SK-N-SH (cell line): ENCODE measurements around the gene APEH. TPM values are rescaled to one million over a fixed set of nuclear protein-coding genes. Genes with fewer than 3 reads are reported as not detected.

Experiments
- CTCF ChIA-PET: fragments of 300-600, 350-600 bp; formaldehyde crosslinking; extraction: SDS; loops from one replicate; lab custom pipeline; 2021; lab: Yijun Ruan, JAX
- POLR2A ChIA-PET: fragments of 350-600 bp; sonication (Branson Sonifier 250); formaldehyde crosslinking; extraction: SDS; loops from one replicate; lab custom pipeline; 2020; ENCODE audit warnings: antibody characterized with exemption, inconsistent platforms; lab: Yijun Ruan, JAX
- DNase-seq: peaks from one replicate; pipeline ENCODE4 v3.0.0; 2012
- H2AFZ ChIP-seq: fragments of 200-600 bp; sonication (generic); 2 replicates; pipeline ENCODE4 v1.8.1; 2016; ENCODE audit warnings: antibody characterized with exemption, mild to moderate bottlenecking, low read depth
- H3F3A ChIP-seq: fragments of 200-600 bp; sonication (generic); replicated peaks from 2 replicates; pipeline ENCODE3; 2016; ENCODE audit warnings: antibody characterized with exemption, mild to moderate bottlenecking; ENCODE audit not compliant: insufficient read depth
- H3K27ac ChIP-seq, 2 experiments: fragments of 200-500 bp in 1 of 2; fragments of 200-600 bp in 1 of 2; sonication (Bioruptor generic) in 1 of 2; sonication (generic), shearing (Covaris generic) in 1 of 2; 2 replicates each; pipeline versions ENCODE4 v1.5.1 to v1.6.1; 2014 to 2016; ENCODE audit warnings: low read depth in 2 of 2, inconsistent platforms in 1 of 2, low read length in 1 of 2, mild to moderate bottlenecking in 1 of 2, mixed read lengths in 1 of 2
- H3K27me3 ChIP-seq: fragments of 200-600 bp; sonication (generic), shearing (Covaris generic); 2 replicates; pipeline ENCODE4 v1.6.1; 2016; ENCODE audit warnings: mixed run types; ENCODE audit not compliant: insufficient read depth
- H3K36me3 ChIP-seq, 2 experiments: fragments of 200-500 bp in 1 of 2; fragments of 200-600 bp in 1 of 2; sonication (Bioruptor generic) in 1 of 2; sonication (generic) in 1 of 2; replicated peaks in 1 of 2; 2 replicates each; pipeline versions ENCODE3 to v1.5.1; 2014 to 2016; ENCODE audit warnings: low read length in 1 of 2, mild to moderate bottlenecking in 1 of 2; ENCODE audit not compliant: insufficient read depth in 2 of 2, control insufficient read depth in 1 of 2
- H3K4me1 ChIP-seq, 2 experiments: fragments of 200-500 bp in 1 of 2; fragments of 200-600 bp in 1 of 2; sonication (Bioruptor generic) in 1 of 2; sonication (generic), shearing (Covaris generic) in 1 of 2; 2 replicates each; pipeline versions ENCODE4 v1.5.1 to v1.6.1; 2014 to 2016; ENCODE audit warnings: low read depth in 1 of 2, low read length in 1 of 2, mixed run types in 1 of 2; ENCODE audit not compliant: insufficient read depth in 2 of 2, control insufficient read depth in 1 of 2
- H3K4me2 ChIP-seq: fragments of 200-600 bp; sonication (generic), shearing (Covaris generic); 2 replicates; pipeline ENCODE4 v1.6.1; 2017; ENCODE audit warnings: mixed run types
- H3K4me3 ChIP-seq, 2 experiments: fragments of 200-500 bp in 1 of 2; fragments of 200-600 bp in 1 of 2; sonication (Bioruptor generic) in 1 of 2; sonication (generic), shearing (Covaris generic) in 1 of 2; 2 replicates each; pipeline versions ENCODE4 v1.5.1 to v1.8.1; 2014 to 2016; ENCODE audit warnings: low read depth in 2 of 2, inconsistent platforms in 1 of 2, low read length in 1 of 2, mild to moderate bottlenecking in 1 of 2, mixed read lengths in 1 of 2, moderate library complexity in 1 of 2
- H3K79me2 ChIP-seq: fragments of 200-600 bp; sonication (generic); 2 replicates; pipeline ENCODE4 v1.8.1; 2017; ENCODE audit warnings: mild to moderate bottlenecking; ENCODE audit not compliant: insufficient read depth
- H3K9ac ChIP-seq: fragments of 200-600 bp; sonication (generic); 2 replicates; pipeline ENCODE4 v1.6.1; 2017; ENCODE audit warnings: mixed run types
- H3K9me2 ChIP-seq: fragments of 200-600 bp; sonication (generic); 2 replicates; pipeline ENCODE4 v1.6.1; 2017; ENCODE audit warnings: mixed run types
- H3K9me3 ChIP-seq: fragments of 200-600 bp; sonication (generic); 2 replicates; pipeline ENCODE4 v1.6.1; 2017; ENCODE audit warnings: mixed run types, mild to moderate bottlenecking, moderate library complexity
- H4K20me1 ChIP-seq: fragments of 200-600 bp; sonication (generic); 2 replicates; pipeline ENCODE4 v1.6.1; 2017; ENCODE audit warnings: mild to moderate bottlenecking, mixed run types; ENCODE audit not compliant: insufficient read depth
- CHD2 ChIP-seq: fragments of 150-350 bp; IDR thresholded peaks from 2 replicates; pipeline ENCODE4 v1.6.1; 2018; ENCODE audit warnings: low read length; ENCODE audit not compliant: partially characterized antibody
- CTCF ChIP-seq: fragments of 200-600 bp; sonication (generic); IDR thresholded peaks from 2 replicates; pipeline ENCODE4 v1.6.1; 2017; ENCODE audit warnings: antibody characterized with exemption, mild to moderate bottlenecking, moderate library complexity
- ELF1 ChIP-seq: IDR thresholded peaks from 2 replicates; pipeline ENCODE4 v1.4.0; 2012
- EZH2phosphoT487 ChIP-seq: fragments of 200-600 bp; sonication (generic); IDR thresholded peaks from 2 replicates; pipeline ENCODE4 v1.6.1; 2017; ENCODE audit warnings: low read depth, mixed run types, mild to moderate bottlenecking, antibody characterized with exemption, moderate library complexity, borderline replicate concordance
- FOSL2 ChIP-seq: IDR thresholded peaks from 2 replicates; pipeline ENCODE4 v1.4.0; 2012; ENCODE audit warnings: low read depth, mild to moderate bottlenecking, moderate library complexity, borderline replicate concordance
- FOXM1 ChIP-seq: IDR thresholded peaks from 2 replicates; pipeline ENCODE4 v1.4.0; 2012; ENCODE audit warnings: low read depth, mild to moderate bottlenecking
- GABPA ChIP-seq: IDR thresholded peaks from 2 replicates; pipeline ENCODE4 v1.4.0; 2012; ENCODE audit warnings: low read depth, mild to moderate bottlenecking
- GATA2 ChIP-seq: sonication (generic); formaldehyde crosslinking; IDR thresholded peaks from 2 replicates; pipeline ENCODE4 v1.5.0; 2020; ENCODE audit warnings: mild to moderate bottlenecking, missing genetic modification reagents
- JUND ChIP-seq: IDR thresholded peaks from 2 replicates; pipeline ENCODE4 v1.4.0; 2012
- MAX ChIP-seq: IDR thresholded peaks from 2 replicates; pipeline ENCODE4 v1.4.0; 2012; ENCODE audit warnings: low read depth
- MXI1 ChIP-seq: IDR thresholded peaks from 2 replicates; pipeline ENCODE4 v1.6.1; 2012; ENCODE audit warnings: mild to moderate bottlenecking, low read depth, low read length, improper control_type of control experiment
- NRF1 ChIP-seq: IDR thresholded peaks from 2 replicates; pipeline ENCODE4 v1.6.1; 2012; ENCODE audit warnings: low read depth, mild to moderate bottlenecking, low read length
- PBX3 ChIP-seq: IDR thresholded peaks from 2 replicates; pipeline ENCODE4; 2012
- POLR2AphosphoS5 ChIP-seq: IDR thresholded peaks from 2 replicates; pipeline ENCODE4 v1.6.1; 2012; ENCODE audit warnings: low read depth, low read length
- RAD21 ChIP-seq: IDR thresholded peaks from 2 replicates; pipeline ENCODE4 v1.6.1; 2012; ENCODE audit warnings: mild to moderate bottlenecking, low read length
- REST ChIP-seq: IDR thresholded peaks from 2 replicates; pipeline ENCODE4 v1.6.1; 2012; ENCODE audit warnings: mild to moderate bottlenecking, low read depth, low read length, moderate library complexity
- SIN3A ChIP-seq: IDR thresholded peaks from 2 replicates; pipeline ENCODE4 v1.6.1; 2012; ENCODE audit warnings: low read depth, mild to moderate bottlenecking, low read length, moderate library complexity, borderline replicate concordance
- SMC3 ChIP-seq: IDR thresholded peaks from 2 replicates; pipeline ENCODE4 v1.6.1; 2012; ENCODE audit warnings: low read depth, low read length, improper control_type of control experiment
- TAF1 ChIP-seq: IDR thresholded peaks from 2 replicates; pipeline ENCODE4 v1.6.1; 2012; ENCODE audit warnings: low read depth, mild to moderate bottlenecking, low read length, moderate library complexity, borderline replicate concordance
- WGBS: methylation state at CpG from one replicate; pipeline ENCODE4 v1.1.6; 2017; ENCODE audit warnings: low lambda C conversion rate; 5-methylcytosine and 5-hydroxymethylcytosine counted together
- polyA plus RNA-seq, 3 experiments: library from polyadenylated mRNA; depleted of rRNA; stranded (reverse); fragments of >200 nt; gene quantifications; 2 replicates each; pipeline ENCODE4 v1.2.3, GENCODE V29; 2012

APEH gene
- 112 and 122 TPM in 2 replicates for polyA plus RNA-seq (2012; rRNA removed)
- 61.5 and 82.7 TPM in 2 replicates for polyA plus RNA-seq (2012; cell fraction: cytosol; rRNA removed)
- polyA plus RNA-seq (2012; cell fraction: nucleus; rRNA removed): 196 and 200 TPM in 2 replicates

GRCh38 chr3:49673715-49674496 is at the start of gene APEH:
APEH (plus strand) TSS chr3:49674351; CDS start chr3:49674402, 51 bp downstream.
- CTCF ChIA-PET: interaction anchor here (0.7 to 6.6 kb wide), 4 partner anchors 119 to 147 kb away, joined by 3 to 299 read pairs (median 28); partner anchors contain the start of gene BSN
- H4K20me1 ChIP-seq: no peaks in the 10 kb centered on the region
- under 1% methylated on average over 41 of the region's 71 CpGs for WGBS
- TF ChIP-seq RAD21: no peak
- TF ChIP-seq FOSL2: no peak
- no peak; the same call in 1 of the 2 replicates for TF ChIP-seq REST
- no peak for TF ChIP-seq NRF1
- TF ChIP-seq ELF1: peak; percentile 69
- no peak for TF ChIP-seq FOXM1
- TF ChIP-seq GABPA: peak; percentile 75
- peak; percentile 5; the same call in 1 of the 2 replicates for TF ChIP-seq SMC3
- peak; percentile 61 for TF ChIP-seq POLR2AphosphoS5
- no peak; the same call in 1 of the 2 replicates for TF ChIP-seq CTCF
- no peak; the same call in none of the 2 replicates for TF ChIP-seq MAX
- TF ChIP-seq SIN3A: peak; percentile 24; the same call in 1 of the 2 replicates
- peak; percentile 9; the same call in 1 of the 2 replicates for TF ChIP-seq TAF1
- TF ChIP-seq JUND: no peak
- TF ChIP-seq EZH2phosphoT487: no peak
- no peak for TF ChIP-seq CHD2
- TF ChIP-seq MXI1: peak; percentile 41; the same call in 1 of the 2 replicates
- peak; percentile 30; the same call in 1 of the 2 replicates for TF ChIP-seq PBX3
- TF ChIP-seq GATA2 (CRISPR knock-in tag): no peak
- TF ChIP-seq, all 33 proteins: peak for 8
- POLR2A ChIA-PET: interaction anchor here (1.0 to 2.0 kb wide), 3 partner anchors 120 to 204 kb away, joined by 3 to 17 read pairs (median 5); partner anchors contain the start of gene DAG1
- Histone ChIP-seq H2AFZ (peak within 1 kb of the TSS; percentile 81), H3F3A (peaks cover 5% of the 10 kb centered on the region), H3K9me3 (no peaks in the 10 kb centered on the region), H3K27me3 (no peaks in the 10 kb centered on the region), H3K4me3 (peak within 1 kb of the TSS; percentile 83 to 90), H3K79me2 (peaks cover 24% of the 10 kb centered on the region), H3K27ac (peak within 1 kb of the TSS; percentile 83 to 90), H3K4me2 (peak within 1 kb of the TSS; percentile 96), H3K36me3 (peaks cover 13 to 35% of the 10 kb centered on the region in 2 experiments), H3K9ac (peak within 1 kb of the TSS; percentile 86), H3K9me2 (no peaks in the 10 kb centered on the region), H3K4me1 (peaks cover 7 to 19% of the 10 kb centered on the region in 2 experiments; a peak in 1 of 4 replicates)
- peak; percentile 99 for DNase-seq
